Measurements from ENCODE around the gene CCDC50. TPM values are rescaled to one million over a fixed set of nuclear protein-coding genes. Genes with fewer than 3 reads are reported as not detected.

The CCDC50 gene
- total RNA-seq, 4 donors from 2014 or later: 93.3 to 182 (median 125) TPM

GRCh38 chr3:191362524-191363090 is 33.4 kb downstream of the CCDC50 start:
- no peak for TF ChIP-seq CTCF (IDR thresholded peaks at IDR 0.05)
- ATAC-seq (ENCODE audit: low FRiP score) (no peak), DNase-seq (ENCODE audit: low spot score) (no peak)

- ATAC-seq (ENCODE audit: low FRiP score) (no peak), DNase-seq (ENCODE audit: low spot score) (no peak)
- no peak for TF ChIP-seq CTCF (IDR thresholded peaks at IDR 0.05)
Measured at GRCh38 chr3:191363221-191363620, 34.0 kb downstream of the CCDC50 start.

- ATAC-seq (ENCODE audit: low FRiP score) (no peak), DNase-seq (ENCODE audit: low spot score) (no peak)
- no peak for TF ChIP-seq CTCF (IDR thresholded peaks at IDR 0.05)
Measured at GRCh38 chr3:191366675-191367074, 37.5 kb downstream of the CCDC50 start.

GRCh38 chr3:191368755-191369615 is 39.8 kb downstream of the CCDC50 start:
- TF ChIP-seq CTCF (IDR thresholded peaks at IDR 0.05): no peak
- ATAC-seq (ENCODE audit: low FRiP score): no peak

GRCh38 chr3:191369616-191370010 is 40.4 kb downstream of the CCDC50 start:
- DNase-seq (ENCODE audit: low spot score) (no peak), ATAC-seq (ENCODE audit: low FRiP score) (no peak)
- TF ChIP-seq CTCF (IDR thresholded peaks at IDR 0.05): no peak

More at GRCh38 chr3:191368755-191369615, 39.8 kb downstream of the CCDC50 start:
- no peak for DNase-seq (ENCODE audit: low spot score)

- TF ChIP-seq CTCF (IDR thresholded peaks at IDR 0.05): no peak
- DNase-seq (ENCODE audit: low spot score) (no peak), ATAC-seq (ENCODE audit: low FRiP score) (no peak)
Measured at GRCh38 chr3:191372122-191372521, 42.9 kb downstream of the CCDC50 start.

- ATAC-seq (ENCODE audit: low FRiP score) (no peak), DNase-seq (ENCODE audit: low spot score) (no peak)
- TF ChIP-seq CTCF (IDR thresholded peaks at IDR 0.05): no peak
Measured at GRCh38 chr3:191373327-191373726, 44.1 kb downstream of the CCDC50 start.
